ENCODE measurements around the gene PGF.

PGF gene

DNA sequence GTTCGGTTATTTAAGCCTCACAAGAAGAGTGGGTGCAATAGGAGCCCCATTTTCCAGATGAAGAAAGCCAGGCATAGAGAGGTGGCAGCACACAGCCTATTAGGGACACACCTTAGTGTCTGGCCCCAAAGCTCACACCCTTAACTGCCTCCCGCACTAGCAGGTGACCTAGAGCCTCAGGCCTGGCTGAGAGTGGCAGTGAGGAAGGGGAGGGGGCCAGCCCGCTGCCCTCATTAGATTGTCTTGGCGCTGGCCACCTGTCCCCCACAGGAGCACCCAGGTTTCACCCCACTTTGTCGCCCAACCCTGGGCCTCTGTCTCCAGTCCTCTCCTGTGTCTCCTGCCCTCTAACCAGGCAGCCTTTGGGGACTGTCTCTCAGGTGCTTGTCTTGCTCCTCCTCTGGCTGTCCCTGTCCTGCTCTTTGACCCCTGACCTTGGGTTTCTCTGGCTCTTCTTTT is 18.5 kb upstream of the PGF start:
- H3K9me3 ChIP-seq (ENCODE audit: control insufficient read depth, insufficient read depth, low read depth, low read length) = no peaks in the 10 kb centered on the region
- no peaks in the 10 kb centered on the region; the same call in 1 of the 2 replicates for H3K4me1 ChIP-seq (ENCODE audit: control insufficient read depth, insufficient read depth, low read length)
- CTCF ChIA-PET = interaction anchor here (1.6 kb wide), 1 partner anchor 29 kb away, joined by 3 read pairs; no protein-coding TSS in a partner anchor
- no peak overlapping the region for H3K27ac ChIP-seq (ENCODE audit: extremely low read depth, low read depth, low read length)
- no peak overlapping the region for H3K4me3 ChIP-seq (ENCODE audit: low read depth, low read length)
- H3K36me3 ChIP-seq (ENCODE audit: control insufficient read depth in 2 of 2, insufficient read depth in 1 of 2, low read length in 2 of 2) = no peaks in the 10 kb centered on the region
- POLR2A ChIA-PET = no interaction called here
- TF ChIP-seq RBAK (tag by site-specific recombination; IDR thresholded peaks at IDR 0.05) = no peak
- no peak for TF ChIP-seq ZNF157 (tag by site-specific recombination; IDR thresholded peaks at IDR 0.05)
- TF ChIP-seq, protein P1, sequence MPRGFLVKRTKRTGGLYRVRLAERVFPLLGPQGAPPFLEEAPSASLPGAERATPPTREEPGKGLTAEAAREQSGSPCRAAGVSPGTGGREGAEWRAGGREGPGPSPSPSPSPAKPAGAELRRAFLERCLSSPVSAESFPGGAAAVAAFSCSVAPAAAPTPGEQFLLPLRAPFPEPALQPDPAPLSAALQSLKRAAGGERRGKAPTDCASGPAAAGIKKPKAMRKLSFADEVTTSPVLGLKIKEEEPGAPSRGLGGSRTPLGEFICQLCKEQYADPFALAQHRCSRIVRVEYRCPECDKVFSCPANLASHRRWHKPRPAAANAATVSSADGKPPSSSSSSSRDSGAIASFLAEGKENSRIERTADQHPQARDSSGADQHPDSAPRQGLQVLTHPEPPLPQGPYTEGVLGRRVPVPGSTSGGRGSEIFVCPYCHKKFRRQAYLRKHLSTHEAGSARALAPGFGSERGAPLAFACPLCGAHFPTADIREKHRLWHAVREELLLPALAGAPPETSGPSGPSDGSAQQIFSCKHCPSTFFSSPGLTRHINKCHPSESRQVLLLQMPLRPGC (tag by site-specific recombination; IDR thresholded peaks at IDR 0.05) = no peak
- TF ChIP-seq, protein P2, sequence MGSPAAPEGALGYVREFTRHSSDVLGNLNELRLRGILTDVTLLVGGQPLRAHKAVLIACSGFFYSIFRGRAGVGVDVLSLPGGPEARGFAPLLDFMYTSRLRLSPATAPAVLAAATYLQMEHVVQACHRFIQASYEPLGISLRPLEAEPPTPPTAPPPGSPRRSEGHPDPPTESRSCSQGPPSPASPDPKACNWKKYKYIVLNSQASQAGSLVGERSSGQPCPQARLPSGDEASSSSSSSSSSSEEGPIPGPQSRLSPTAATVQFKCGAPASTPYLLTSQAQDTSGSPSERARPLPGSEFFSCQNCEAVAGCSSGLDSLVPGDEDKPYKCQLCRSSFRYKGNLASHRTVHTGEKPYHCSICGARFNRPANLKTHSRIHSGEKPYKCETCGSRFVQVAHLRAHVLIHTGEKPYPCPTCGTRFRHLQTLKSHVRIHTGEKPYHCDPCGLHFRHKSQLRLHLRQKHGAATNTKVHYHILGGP (tag by site-specific recombination; IDR thresholded peaks at IDR 0.05) = no peak
- TF ChIP-seq MZF1 (tag by site-specific recombination; IDR thresholded peaks at IDR 0.05; ENCODE audit: borderline replicate concordance) = no peak
- no peak for TF ChIP-seq GLI2 (tag by site-specific recombination; IDR thresholded peaks at IDR 0.05; ENCODE audit: borderline replicate concordance, low read depth)
- no peak for TF ChIP-seq ZEB2 (tag by site-specific recombination; IDR thresholded peaks at IDR 0.05)
- no peak for TF ChIP-seq PRDM1 (tag by site-specific recombination; IDR thresholded peaks at IDR 0.05)
- TF ChIP-seq, protein P3, sequence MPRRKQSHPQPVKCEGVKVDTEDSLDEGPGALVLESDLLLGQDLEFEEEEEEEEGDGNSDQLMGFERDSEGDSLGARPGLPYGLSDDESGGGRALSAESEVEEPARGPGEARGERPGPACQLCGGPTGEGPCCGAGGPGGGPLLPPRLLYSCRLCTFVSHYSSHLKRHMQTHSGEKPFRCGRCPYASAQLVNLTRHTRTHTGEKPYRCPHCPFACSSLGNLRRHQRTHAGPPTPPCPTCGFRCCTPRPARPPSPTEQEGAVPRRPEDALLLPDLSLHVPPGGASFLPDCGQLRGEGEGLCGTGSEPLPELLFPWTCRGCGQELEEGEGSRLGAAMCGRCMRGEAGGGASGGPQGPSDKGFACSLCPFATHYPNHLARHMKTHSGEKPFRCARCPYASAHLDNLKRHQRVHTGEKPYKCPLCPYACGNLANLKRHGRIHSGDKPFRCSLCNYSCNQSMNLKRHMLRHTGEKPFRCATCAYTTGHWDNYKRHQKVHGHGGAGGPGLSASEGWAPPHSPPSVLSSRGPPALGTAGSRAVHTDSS (tag by site-specific recombination; IDR thresholded peaks at IDR 0.05) = no peak
- TF ChIP-seq ZNF366 (tag by site-specific recombination; conservative IDR thresholded peaks at IDR 0.05) = no peak
- no peak for TF ChIP-seq ZBTB7A (tag by site-specific recombination; IDR thresholded peaks at IDR 0.05; ENCODE audit: low read depth)
- no peak for TF ChIP-seq ZNF473 (tag by site-specific recombination; IDR thresholded peaks at IDR 0.05)
- TF ChIP-seq ZNF169 (tag by site-specific recombination; IDR thresholded peaks at IDR 0.05) = no peak
- no peak for TF ChIP-seq ZNF658 (tag by site-specific recombination; IDR thresholded peaks at IDR 0.05)
- no peak for TF ChIP-seq SETDB1 (IDR thresholded peaks at IDR 0.05; ENCODE audit: insufficient read length, low read length)
- TF ChIP-seq ZNF837 (tag by site-specific recombination; IDR thresholded peaks at IDR 0.05) = no peak

GRCh38 chr14:74973003-74973653 is 17.7 kb upstream of the PGF start:
- ChIA-PET POLR2A (no interaction called here), CTCF (interaction anchor here (1.6 kb wide), 1 partner anchor 29 kb away, joined by 3 read pairs; no protein-coding TSS in a partner anchor)
- TF ChIP-seq HOXC10 (CRISPR knock-in tag; IDR thresholded peaks at IDR 0.05) (no peak), SCRT2 (tag by site-specific recombination; IDR thresholded peaks at IDR 0.05) (peak; percentile 63; the same call in 1 of the 2 replicates)
- TF ChIP-seq, protein P4, sequence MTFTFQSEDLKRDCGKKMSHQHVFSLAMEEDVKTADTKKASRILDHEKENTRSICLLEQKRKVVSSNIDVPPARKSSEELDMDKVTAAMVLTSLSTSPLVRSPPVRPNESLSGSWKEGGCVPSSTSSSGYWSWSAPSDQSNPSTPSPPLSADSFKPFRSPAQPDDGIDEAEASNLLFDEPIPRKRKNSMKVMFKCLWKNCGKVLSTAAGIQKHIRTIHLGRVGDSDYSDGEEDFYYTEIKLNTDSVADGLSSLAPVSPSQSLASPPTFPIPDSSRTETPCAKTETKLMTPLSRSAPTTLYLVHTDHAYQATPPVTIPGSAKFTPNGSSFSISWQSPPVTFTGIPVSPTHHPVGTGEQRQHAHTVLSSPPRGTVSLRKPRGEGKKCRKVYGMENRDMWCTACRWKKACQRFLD (tag by site-specific recombination; IDR thresholded peaks at IDR 0.05) = no peak

More at GRCh38 chr14:74973003-74973653, 17.7 kb upstream of the PGF start:
- no peaks in the 10 kb centered on the region for H3K9me3 ChIP-seq (ENCODE audit: control insufficient read depth, insufficient read depth, low read depth, low read length)
- H3K4me1 ChIP-seq (ENCODE audit: control insufficient read depth, insufficient read depth, low read length) = no peaks in the 10 kb centered on the region; the same call in 1 of the 2 replicates
- H3K27ac ChIP-seq (ENCODE audit: extremely low read depth, low read depth, low read length) = no peak overlapping the region
- no peak overlapping the region for H3K4me3 ChIP-seq (ENCODE audit: low read depth, low read length)
- no peaks in the 10 kb centered on the region for H3K36me3 ChIP-seq (ENCODE audit: control insufficient read depth in 2 of 2, insufficient read depth in 1 of 2, low read length in 2 of 2)
